ENCODE measurements around the gene GZMM.

GZMM gene

GRCh38 chr19:566844-567243 lies 23.0 kb downstream of the GZMM start:
- DNase-seq (ENCODE audit: low read depth): no peak

GRCh38 chr19:567296-567900 lies 23.5 kb downstream of the GZMM start:
- no peak for DNase-seq (ENCODE audit: low read depth)

- no peak for DNase-seq (ENCODE audit: low read depth)
Measured at GRCh38 chr19:570251-570686, 26.4 kb downstream of the GZMM start.

GRCh38 chr19:570937-571565 lies 27.2 kb downstream of the GZMM start:
- DNase-seq (ENCODE audit: low read depth): peak; percentile 23

- DNase-seq (ENCODE audit: low read depth): no peak
Measured at GRCh38 chr19:571566-571974, 27.7 kb downstream of the GZMM start.

GRCh38 chr19:572140-572742 lies 28.4 kb downstream of the GZMM start, which contains the start of gene BSG:
Gene BSG (plus strand): TSS chr19:572596. CDS start chr19:572635, 39 bp downstream.
- peak; percentile 97 for DNase-seq (ENCODE audit: low read depth)

GRCh38 chr19:572743-573518 lies 29.1 kb downstream of the GZMM start:
- peak; percentile 48 for DNase-seq (ENCODE audit: low read depth)

- no peak for DNase-seq (ENCODE audit: low read depth)
Measured at GRCh38 chr19:573519-573825, 29.6 kb downstream of the GZMM start.

GRCh38 chr19:574658-575526 lies 31.0 kb downstream of the GZMM start:
- peak; percentile 58 for DNase-seq (ENCODE audit: low read depth)

- DNase-seq (ENCODE audit: low read depth): peak; percentile 24
Measured at GRCh38 chr19:575527-576506, 32.0 kb downstream of the GZMM start.

GRCh38 chr19:576768-577438 lies 33.0 kb downstream of the GZMM start:
- no peak for DNase-seq (ENCODE audit: low read depth)

- DNase-seq (ENCODE audit: low read depth): no peak
Measured at GRCh38 chr19:577439-578392, 33.9 kb downstream of the GZMM start.

- no peak for DNase-seq (ENCODE audit: low read depth)
Measured at GRCh38 chr19:579111-579841, 35.4 kb downstream of the GZMM start.

GRCh38 chr19:579842-580155 lies 35.9 kb downstream of the GZMM start:
- no peak for DNase-seq (ENCODE audit: low read depth)

GRCh38 chr19:580274-580835 lies 36.5 kb downstream of the GZMM start:
- DNase-seq (ENCODE audit: low read depth): no peak

- DNase-seq (ENCODE audit: low read depth): no peak
Measured at GRCh38 chr19:581399-582111, 37.7 kb downstream of the GZMM start.

GRCh38 chr19:582497-583197 lies 38.8 kb downstream of the GZMM start:
- DNase-seq (ENCODE audit: low read depth): peak; percentile 36
